IMR-90 (cell line): ENCODE results near the gene RNF145. TPM values are rescaled to one million over a fixed set of nuclear protein-coding genes. Genes with fewer than 3 reads are reported as not detected.
"Not testable (repeated sequence)": the region's sequence is repeated elsewhere in the genome, so short reads cannot be mapped to it uniquely, and the experiment has no call there.

Source experiments
- ATAC-seq: fragments of 200-7000 bp; cut with Tn5 transposase; 2 replicates; pipeline ENCODE4 v1.9.1; 2020; ENCODE audit warnings: low read depth, mild to moderate bottlenecking, moderate library complexity
- BruUV-seq: library from RNA; stranded (reverse); fragments of 400-500 nt; replicated peaks from 2 replicates; lab custom pipeline; 2021; lab: Mats Ljungman, UMichigan
- CTCF ChIA-PET: fragments of 300-600 bp; formaldehyde crosslinking; extraction: SDS; loops from one replicate; lab custom pipeline; 2021; ENCODE audit warnings: antibody characterized with exemption; lab: Yijun Ruan, JAX
- POLR2A ChIA-PET: fragments of 300-600 bp; sonication (Branson Sonifier 250); formaldehyde crosslinking; loops from one replicate; lab custom pipeline; 2022; ENCODE audit warnings: antibody characterized with exemption; ENCODE audit not compliant: unreplicated experiment; lab: Charles Lee
- DNase-seq: peaks from one replicate; pipeline ENCODE4 v3.0.0; 2013
- H2AFZ ChIP-seq: replicated peaks from 2 replicates; pipeline ENCODE3; 2013; ENCODE audit warnings: low read length, mild to moderate bottlenecking; ENCODE audit not compliant: poor library complexity
- H2AK5ac ChIP-seq: 2 replicates; pipeline ENCODE4 v1.6.1; 2013; ENCODE audit warnings: low read depth, low read length, inconsistent platforms
- H2AK9ac ChIP-seq: replicated peaks from 2 replicates; pipeline ENCODE3; 2013; ENCODE audit warnings: mild to moderate bottlenecking, low read depth, low read length, moderate library complexity; ENCODE audit not compliant: poor library complexity
- H2BK120ac ChIP-seq: 2 replicates; pipeline ENCODE4 v1.6.1; 2013; ENCODE audit warnings: low read depth, low read length, inconsistent platforms
- H2BK15ac ChIP-seq: 3 replicates; pipeline ENCODE4 v1.6.1; 2013; ENCODE audit warnings: low read depth, low read length, inconsistent platforms
- H2BK20ac ChIP-seq: 2 replicates; pipeline ENCODE4 v1.6.1; 2013; ENCODE audit warnings: low read depth, mild to moderate bottlenecking, inconsistent platforms, low read length, moderate library complexity
- H2BK5ac ChIP-seq: 2 replicates; pipeline ENCODE4 v1.6.1; 2013; ENCODE audit warnings: mild to moderate bottlenecking, low read depth, low read length, inconsistent platforms; ENCODE audit not compliant: poor library complexity, severe bottlenecking
- H3K14ac ChIP-seq: replicated peaks from 2 replicates; pipeline ENCODE4 v1.6.1; 2013; ENCODE audit warnings: low read depth, low read length, inconsistent platforms
- H3K18ac ChIP-seq: 2 replicates; pipeline ENCODE4 v1.6.1; 2013; ENCODE audit warnings: low read depth, low read length, control low read depth
- H3K23ac ChIP-seq: 2 replicates; pipeline ENCODE4 v1.6.1; 2013; ENCODE audit warnings: low read depth, low read length, inconsistent platforms
- H3K27ac ChIP-seq: 2 replicates; pipeline ENCODE4 v1.5.1; 2013; ENCODE audit warnings: mild to moderate bottlenecking, control low read depth, low read length; ENCODE audit not compliant: insufficient read depth
- H3K27me3 ChIP-seq: 2 replicates; pipeline ENCODE4 v1.6.1; 2013; ENCODE audit warnings: low read length; ENCODE audit not compliant: control insufficient read depth, insufficient read depth
- H3K36me3 ChIP-seq: 2 replicates; pipeline ENCODE4 v1.6.1; 2013; ENCODE audit warnings: low read length, mixed read lengths; ENCODE audit not compliant: control insufficient read depth, insufficient read depth
- H3K4ac ChIP-seq: 2 replicates; pipeline ENCODE4 v1.6.1; 2013; ENCODE audit warnings: low read depth, low read length, inconsistent platforms
- H3K4me1 ChIP-seq: 2 replicates; pipeline ENCODE4 v1.6.1; 2013; ENCODE audit warnings: low read length, mixed read lengths; ENCODE audit not compliant: control insufficient read depth, insufficient read depth
- H3K4me2 ChIP-seq: 2 replicates; pipeline ENCODE4 v1.6.1; 2013; ENCODE audit warnings: low read depth, mild to moderate bottlenecking, control low read depth, low read length, moderate library complexity
- H3K4me3 ChIP-seq: 2 replicates; pipeline ENCODE4 v1.5.1; 2013; ENCODE audit warnings: low read depth, mild to moderate bottlenecking, control low read depth, low read length, moderate library complexity; ENCODE audit not compliant: insufficient read depth
- H3K56ac ChIP-seq: 2 replicates; pipeline ENCODE4 v1.6.1; 2013; ENCODE audit warnings: low read length, inconsistent platforms; ENCODE audit not compliant: insufficient read depth; ENCODE audit errors: extremely low read depth
- H3K79me1 ChIP-seq, 2 experiments: 2 replicates each; pipeline ENCODE4 v1.6.1; 2013; ENCODE audit warnings: low read length in 2 of 2, inconsistent platforms in 1 of 2, low read depth in 1 of 2
- H3K9ac ChIP-seq: 2 replicates; pipeline ENCODE4 v1.6.1; 2013; ENCODE audit warnings: low read depth, low read length, control low read depth
- H3K9me1 ChIP-seq: 2 replicates; pipeline ENCODE4 v1.6.1; 2013; ENCODE audit warnings: low read length, inconsistent platforms; ENCODE audit not compliant: insufficient read depth
- H3K9me3 ChIP-seq: 2 replicates; pipeline ENCODE4 v1.6.1; 2013; ENCODE audit warnings: low read length; ENCODE audit not compliant: control insufficient read depth, insufficient read depth
- H4K20me1 ChIP-seq: 2 replicates; pipeline ENCODE4 v1.6.1; 2013; ENCODE audit warnings: low read length, inconsistent platforms; ENCODE audit not compliant: insufficient read depth
- H4K5ac ChIP-seq: 2 replicates; pipeline ENCODE4 v1.6.1; 2013; ENCODE audit warnings: mild to moderate bottlenecking, low read depth, low read length, control low read depth
- H4K8ac ChIP-seq, 2 experiments: 2 replicates each; pipeline ENCODE4 v1.6.1; 2013; ENCODE audit warnings: low read depth in 2 of 2, low read length in 2 of 2, control low read depth in 1 of 2, inconsistent platforms in 1 of 2
- H4K91ac ChIP-seq: 2 replicates; pipeline ENCODE4 v1.6.1; 2013; ENCODE audit warnings: low read depth, low read length, inconsistent platforms; ENCODE audit not compliant: insufficient read depth
- CEBPB ChIP-seq: IDR thresholded peaks from 2 replicates; pipeline ENCODE4 v1.6.1; 2012; ENCODE audit warnings: low read depth, low read length, improper control_type of control experiment
- FOS ChIP-seq: fragments of 150-350 bp; IDR thresholded peaks from 2 replicates; pipeline ENCODE4 v1.6.1; 2016; ENCODE audit warnings: low read depth, low read length
- MAZ ChIP-seq: IDR thresholded peaks from 2 replicates; pipeline ENCODE4 v1.6.1; 2012; ENCODE audit warnings: low read depth, mild to moderate bottlenecking, low read length, improper control_type of control experiment, moderate library complexity, borderline replicate concordance
- MXI1 ChIP-seq: IDR thresholded peaks from 2 replicates; pipeline ENCODE4 v1.6.1; 2012; ENCODE audit warnings: low read depth, mild to moderate bottlenecking, low read length, moderate library complexity, borderline replicate concordance
- SMC3 ChIP-seq: fragments of 150-350 bp; IDR thresholded peaks from 2 replicates; pipeline ENCODE4 v1.6.1; 2016; ENCODE audit warnings: low read depth, mild to moderate bottlenecking, antibody characterized with exemption, low read length, moderate library complexity
- WGBS, 2 experiments: methylation state at CpG; one replicate each; pipeline versions ENCODE4 v1.1.5 to v1.1.7; 2013; ENCODE audit warnings: missing lambda C conversion rate in 2 of 2; ENCODE audit not compliant: insufficient read length in 1 of 2; ENCODE audit errors: extremely low coverage in 2 of 2; 5-methylcytosine and 5-hydroxymethylcytosine counted together
- dilution Hi-C: fragments of 300-500 bp; cut with HindIII; formaldehyde crosslinking; loops from one replicate; pipeline ENCODE4 v1.14.3; 2018; ENCODE audit warnings: low sequenced_read_pairs; ENCODE audit not compliant: unreplicated experiment
- in situ Hi-C: fragments of 300-500 bp; cut with MboI; formaldehyde crosslinking; loops from 3 replicates; pipeline ENCODE4 v1.14.3; 2019; ENCODE audit warnings: low sequenced_read_pairs, inconsistent platforms, mixed read lengths
- intact Hi-C: fragments of 100-400 bp; cut with micrococcal nuclease; formaldehyde crosslinking; loops from 2 replicates; pipeline ENCODE4 v1.10.0; 2022
- polyA plus RNA-seq, 3 experiments: library from polyadenylated mRNA; depleted of rRNA; stranded (reverse); fragments of >200 nt; gene quantifications; 2 replicates each; pipeline ENCODE4 v1.2.3, GENCODE V29; 2012; ENCODE audit warnings: low replicate concordance in 1 of 3
- total RNA-seq: library from RNA; depleted of rRNA; stranded (reverse); fragments of >200 nt; gene quantifications from 2 replicates; pipeline ENCODE4 v1.2.3, GENCODE V29; 2012
- TF ChIP-seq, protein P1 (sequence below): fragments of 150-350 bp; IDR thresholded peaks from 2 replicates; pipeline ENCODE4 v1.6.1; 2016; ENCODE audit warnings: low read depth, mild to moderate bottlenecking, low read length, moderate library complexity, borderline replicate concordance

The RNF145 gene
- total and polyA plus RNA-seq, 2 of the 4 experiments (the other 2 are of a cell fraction), result 50.0 to 57.0 TPM

DNA sequence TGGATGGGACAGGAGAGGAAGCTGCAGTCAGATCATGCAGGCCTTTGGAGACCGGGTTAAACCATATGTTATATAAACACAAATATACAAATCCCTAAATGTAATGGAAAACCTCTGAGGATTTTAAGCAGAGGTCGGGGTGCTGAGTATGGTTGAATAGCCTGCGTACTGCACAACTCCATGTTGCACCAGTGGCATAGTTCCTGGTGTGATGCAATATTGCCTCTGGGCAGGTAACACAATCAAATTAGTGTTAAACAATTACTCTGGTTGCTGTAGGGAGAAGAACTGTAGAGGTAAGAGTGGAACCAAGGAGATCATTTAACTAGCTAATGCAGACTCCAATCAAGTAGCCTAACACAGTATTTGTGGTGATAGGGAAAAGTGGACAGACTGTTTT lies 21.3 kb upstream of the RNF145 start:
- H3K23ac ChIP-seq, result no peak overlapping the region
- DNase-seq, result no peak
- H2BK20ac ChIP-seq, result no peak overlapping the region
- no peak overlapping the region for H4K8ac ChIP-seq
- no peak overlapping the region for H3K4ac ChIP-seq
- no peak overlapping the region for H2BK5ac ChIP-seq
- intact Hi-C loops (no loop called here), dilution Hi-C loops (no loop called here), in situ Hi-C loops (no loop called here)
- no peaks in the 10 kb centered on the region for H3K9me3 ChIP-seq
- no peak for ATAC-seq
- no peak overlapping the region for H4K91ac ChIP-seq
- no peaks in the 10 kb centered on the region for H3K4me1 ChIP-seq
- no peak overlapping the region for H3K14ac ChIP-seq
- H2AK9ac ChIP-seq, result no peak overlapping the region
- no peak overlapping the region for H3K18ac ChIP-seq
- H4K5ac ChIP-seq, result no peak overlapping the region
- H3K4me2 ChIP-seq, result no peak overlapping the region
- H3K36me3 ChIP-seq, result no peaks in the 10 kb centered on the region
- POLR2A ChIA-PET, result no interaction called here
- peaks cover 4% of the 10 kb centered on the region; the same call in 1 of the 2 replicates for H3K27me3 ChIP-seq
- H4K20me1 ChIP-seq, result no peaks in the 10 kb centered on the region
- H2BK15ac ChIP-seq, result no peak overlapping the region
- H3K4me3 ChIP-seq, result no peak overlapping the region
- H3K56ac ChIP-seq, result no peak overlapping the region
- H2AFZ ChIP-seq, result no peak overlapping the region
- no peaks in the 10 kb centered on the region for H3K9me1 ChIP-seq
- CTCF ChIA-PET, result no interaction called here
- BruUV-seq, result no TSS peak
- H2BK120ac ChIP-seq, result no peak overlapping the region
- no peak overlapping the region for H3K27ac ChIP-seq
- TF ChIP-seq CEBPB, result peak; percentile 58
- no peak for TF ChIP-seq SMC3
- no peak for TF ChIP-seq MAZ
- no peak for TF ChIP-seq FOS
- TF ChIP-seq MXI1, result no peak
- TF ChIP-seq, protein P1, sequence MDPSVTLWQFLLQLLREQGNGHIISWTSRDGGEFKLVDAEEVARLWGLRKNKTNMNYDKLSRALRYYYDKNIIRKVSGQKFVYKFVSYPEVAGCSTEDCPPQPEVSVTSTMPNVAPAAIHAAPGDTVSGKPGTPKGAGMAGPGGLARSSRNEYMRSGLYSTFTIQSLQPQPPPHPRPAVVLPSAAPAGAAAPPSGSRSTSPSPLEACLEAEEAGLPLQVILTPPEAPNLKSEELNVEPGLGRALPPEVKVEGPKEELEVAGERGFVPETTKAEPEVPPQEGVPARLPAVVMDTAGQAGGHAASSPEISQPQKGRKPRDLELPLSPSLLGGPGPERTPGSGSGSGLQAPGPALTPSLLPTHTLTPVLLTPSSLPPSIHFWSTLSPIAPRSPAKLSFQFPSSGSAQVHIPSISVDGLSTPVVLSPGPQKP, result no peak
- H2AK5ac ChIP-seq, result no peak overlapping the region
- 100% methylated on average over 1 of the region's 3 CpGs; no CpG with 5 or more reads in 1 of the 2 experiments for WGBS, 2 experiments
- H3K79me1 ChIP-seq, result no peaks in the 10 kb centered on the region
- H3K9ac ChIP-seq, result no peak overlapping the region

DNA sequence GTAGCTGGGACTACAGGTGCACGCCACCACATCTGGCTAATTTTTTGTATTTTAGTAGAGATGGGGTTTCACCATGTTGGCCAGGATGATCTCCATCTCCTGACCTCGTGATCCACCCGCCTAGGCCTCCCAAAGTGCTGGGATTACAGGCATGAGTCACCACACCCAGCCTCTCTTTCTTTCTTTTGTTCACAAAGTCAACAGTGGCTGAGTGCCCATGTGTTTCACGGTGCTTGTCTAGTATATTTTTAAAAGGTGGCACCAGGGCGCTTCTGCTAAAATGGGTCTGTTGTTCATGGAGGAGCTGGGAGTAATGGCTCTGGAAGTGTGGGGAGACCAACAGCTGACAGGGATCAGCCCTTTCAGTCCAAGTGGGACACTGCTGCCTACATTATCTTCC lies 18.7 kb upstream of the RNF145 start:
- in situ Hi-C loops, ATAC-seq: not testable (repeated sequence)

More for the DNA sequence above, 18.7 kb upstream of the RNF145 start:
- H3K27ac ChIP-seq, H3K23ac ChIP-seq, H4K5ac ChIP-seq, H3K4ac ChIP-seq, H2BK5ac ChIP-seq, H3K4me1 ChIP-seq, H2BK120ac ChIP-seq, H3K9me1 ChIP-seq, H3K27me3 ChIP-seq, H4K20me1 ChIP-seq, H3K4me2 ChIP-seq, DNase-seq, H3K79me1 ChIP-seq, intact Hi-C loops, dilution Hi-C loops, H3K36me3 ChIP-seq, H3K9ac ChIP-seq, H3K14ac ChIP-seq, CTCF ChIA-PET, H3K9me3 ChIP-seq, H4K91ac ChIP-seq, H2BK20ac ChIP-seq, H2AK9ac ChIP-seq, H3K56ac ChIP-seq, H3K4me3 ChIP-seq, H3K18ac ChIP-seq, H2AK5ac ChIP-seq, H2BK15ac ChIP-seq, H4K8ac ChIP-seq, BruUV-seq, POLR2A ChIA-PET: not testable (repeated sequence)
- WGBS, 2 experiments, result no CpG with 5 or more reads among the region's 5 CpGs
- H2AFZ ChIP-seq, result peak overlapping the region; percentile 35
